ENCODE results near the gene KCTD5.
"Not testable (repeated sequence)": the region's sequence is repeated elsewhere in the genome, so short reads cannot be mapped to it uniquely, and the experiment has no call there.

KCTD5 gene

GRCh38 chr16:2671741-2672140, 10.6 kb upstream of the KCTD5 start:
- in situ Hi-C loops (cut with MboI; ENCODE audit: low sequenced_read_pairs), result no loop called here

DNA sequence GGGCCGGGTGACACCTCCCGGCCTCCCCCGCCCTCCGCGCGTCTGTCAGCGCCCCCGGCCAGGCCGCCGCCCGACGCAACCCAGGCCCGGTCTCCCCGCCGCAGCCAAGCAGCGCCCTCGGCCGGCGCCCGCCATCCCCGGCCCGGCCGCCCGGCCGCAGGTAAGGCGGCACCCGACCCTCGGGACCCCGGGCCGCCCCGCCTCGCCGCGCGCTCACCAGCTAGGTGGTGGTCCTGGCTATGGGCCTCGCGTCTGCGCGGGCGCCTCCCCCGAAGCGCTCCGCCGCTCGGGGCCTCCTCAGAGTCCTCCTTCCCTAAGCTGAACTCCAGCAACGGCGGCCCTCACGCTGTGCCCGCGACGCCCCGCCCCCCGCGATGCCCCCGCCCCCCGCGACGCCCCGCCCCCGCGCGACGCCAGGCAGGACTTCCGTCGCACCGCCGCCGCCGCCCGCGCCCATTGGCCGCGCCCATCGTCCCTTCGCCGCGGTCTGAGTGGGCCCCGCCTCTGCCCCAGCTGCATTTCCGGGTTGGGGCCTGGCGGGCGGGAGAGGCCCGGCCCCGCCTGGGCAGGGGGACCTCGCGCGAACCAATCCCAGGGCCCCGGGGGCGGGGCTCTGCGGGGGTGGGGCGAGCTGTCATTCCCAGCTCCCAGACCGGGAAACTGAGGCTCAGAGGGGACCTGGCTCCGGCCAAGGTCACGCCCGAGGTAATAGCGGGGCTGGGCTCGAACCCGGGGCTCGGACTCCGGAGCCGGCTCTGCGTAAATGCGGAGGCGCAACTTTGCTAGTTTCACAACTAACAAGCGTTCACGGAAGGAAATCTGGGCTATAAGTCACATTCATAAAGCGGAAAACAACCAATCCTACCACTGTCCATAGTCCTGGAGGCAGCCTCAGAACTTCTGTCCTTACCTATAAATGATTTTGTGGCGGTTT, 9.0 kb upstream of the KCTD5 start:
- in situ Hi-C loops (cut with MboI; ENCODE audit: low sequenced_read_pairs), result no loop called here

DNA sequence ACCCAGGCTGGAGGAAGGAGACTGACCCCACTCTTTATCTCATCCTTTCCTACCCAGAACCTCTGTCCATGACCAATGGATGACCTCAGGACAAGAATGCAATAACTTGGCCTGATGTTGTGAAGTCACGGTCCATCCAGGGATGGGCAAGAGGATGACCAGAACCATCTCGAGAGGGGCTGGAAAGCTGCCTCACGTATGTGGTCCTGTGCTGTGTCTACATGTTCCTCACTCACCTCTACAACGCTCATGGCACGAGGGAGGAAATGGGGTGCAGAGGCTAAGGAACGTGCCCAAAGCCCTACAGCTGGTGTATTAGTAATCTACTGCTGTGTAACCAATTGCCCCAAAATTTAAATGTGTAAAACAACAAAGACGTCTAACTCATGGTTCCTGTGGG, 7.3 kb upstream of the KCTD5 start:
- in situ Hi-C loops (cut with MboI; ENCODE audit: low sequenced_read_pairs), result no loop called here

DNA sequence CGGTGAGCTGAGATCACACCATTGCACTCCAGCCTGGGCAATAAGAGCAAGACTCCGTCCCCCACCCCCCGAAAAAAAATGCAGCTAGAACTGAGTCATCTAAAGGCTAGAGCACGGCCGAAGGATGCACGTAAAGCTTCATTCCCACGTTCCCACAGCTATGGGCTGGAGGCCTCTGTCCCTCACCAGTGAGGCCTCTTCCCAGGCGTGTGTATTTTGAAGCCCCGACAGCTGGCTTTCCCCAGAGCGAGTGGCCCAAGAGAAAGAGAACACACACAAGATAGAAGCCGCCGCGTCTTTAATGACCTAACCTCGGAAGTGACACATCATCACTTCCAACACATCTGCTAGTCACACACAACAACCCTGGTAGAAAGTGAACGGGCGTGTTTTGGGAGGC, 6.6 kb upstream of the KCTD5 start:
- in situ Hi-C loops (cut with MboI; ENCODE audit: low sequenced_read_pairs), result no loop called here

- in situ Hi-C loops (cut with MboI; ENCODE audit: low sequenced_read_pairs), result not testable (repeated sequence)
Measured at GRCh38 chr16:2676937-2677336, 5.4 kb upstream of the KCTD5 start.

GRCh38 chr16:2678206-2678965, 3.9 kb upstream of the KCTD5 start:
- in situ Hi-C loops (cut with MboI; ENCODE audit: low sequenced_read_pairs), result not testable (repeated sequence)

- in situ Hi-C loops (cut with MboI; ENCODE audit: low sequenced_read_pairs), result not testable (repeated sequence)
Measured at GRCh38 chr16:2679902-2680301, 2.4 kb upstream of the KCTD5 start.

DNA sequence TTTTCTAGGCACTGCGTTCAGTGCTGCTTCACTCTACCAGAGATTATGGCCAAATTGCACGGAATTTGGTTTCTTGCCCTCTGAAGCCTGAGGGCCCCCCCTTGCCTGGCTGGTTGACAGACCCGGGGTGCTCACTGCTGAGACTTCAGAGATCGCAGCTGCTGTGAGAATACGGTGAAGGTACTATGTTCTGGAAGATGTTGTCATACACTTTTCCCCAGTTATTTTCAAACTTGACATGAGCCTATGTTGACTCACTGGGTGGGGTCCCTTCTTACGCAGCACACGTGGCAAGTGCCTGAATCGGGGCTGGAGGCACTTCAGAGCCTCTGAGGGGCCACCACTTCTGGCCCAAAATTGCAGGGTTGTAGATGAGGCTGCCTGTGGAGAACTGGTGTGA, 2.0 kb upstream of the KCTD5 start:
- in situ Hi-C loops (cut with MboI; ENCODE audit: low sequenced_read_pairs), result not testable (repeated sequence)

- in situ Hi-C loops (cut with MboI; ENCODE audit: low sequenced_read_pairs), result not testable (repeated sequence)
Measured at GRCh38 chr16:2683041-2683440, 718 bp downstream of the KCTD5 start.

GRCh38 chr16:2686075-2686474, 3.8 kb downstream of the KCTD5 start:
- in situ Hi-C loops (cut with MboI; ENCODE audit: low sequenced_read_pairs), result not testable (repeated sequence)

DNA sequence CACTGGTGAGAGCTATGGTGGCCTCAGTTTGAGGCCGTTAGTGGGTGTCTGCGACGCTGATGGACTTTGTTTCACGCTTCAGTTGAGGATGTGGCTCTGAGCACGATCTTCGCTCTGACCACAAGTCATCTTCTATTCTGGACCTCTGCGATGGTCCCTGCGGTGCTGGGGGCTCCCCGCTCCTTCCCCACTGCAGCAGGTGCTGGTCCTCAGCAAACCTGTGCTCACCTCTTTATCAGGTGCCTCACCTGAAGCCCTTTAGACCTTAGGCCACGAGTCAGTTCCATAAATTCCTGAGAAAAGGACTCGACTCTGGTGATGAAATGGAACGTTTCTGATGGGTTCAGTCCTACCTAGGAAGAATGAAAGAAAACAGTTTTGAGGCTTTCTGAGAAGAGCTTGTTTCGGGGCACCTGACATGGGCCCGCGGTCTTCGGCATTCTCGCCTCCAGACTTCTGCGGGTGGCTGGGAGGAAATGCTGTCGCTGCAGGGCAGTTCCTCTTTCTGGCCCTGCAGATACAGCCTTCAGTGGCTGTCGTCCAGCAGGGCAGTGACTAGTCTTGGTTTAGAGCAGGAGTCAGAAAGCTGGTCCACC, 4.7 kb downstream of the KCTD5 start:
- in situ Hi-C loops (cut with MboI; ENCODE audit: low sequenced_read_pairs), result no loop called here

DNA sequence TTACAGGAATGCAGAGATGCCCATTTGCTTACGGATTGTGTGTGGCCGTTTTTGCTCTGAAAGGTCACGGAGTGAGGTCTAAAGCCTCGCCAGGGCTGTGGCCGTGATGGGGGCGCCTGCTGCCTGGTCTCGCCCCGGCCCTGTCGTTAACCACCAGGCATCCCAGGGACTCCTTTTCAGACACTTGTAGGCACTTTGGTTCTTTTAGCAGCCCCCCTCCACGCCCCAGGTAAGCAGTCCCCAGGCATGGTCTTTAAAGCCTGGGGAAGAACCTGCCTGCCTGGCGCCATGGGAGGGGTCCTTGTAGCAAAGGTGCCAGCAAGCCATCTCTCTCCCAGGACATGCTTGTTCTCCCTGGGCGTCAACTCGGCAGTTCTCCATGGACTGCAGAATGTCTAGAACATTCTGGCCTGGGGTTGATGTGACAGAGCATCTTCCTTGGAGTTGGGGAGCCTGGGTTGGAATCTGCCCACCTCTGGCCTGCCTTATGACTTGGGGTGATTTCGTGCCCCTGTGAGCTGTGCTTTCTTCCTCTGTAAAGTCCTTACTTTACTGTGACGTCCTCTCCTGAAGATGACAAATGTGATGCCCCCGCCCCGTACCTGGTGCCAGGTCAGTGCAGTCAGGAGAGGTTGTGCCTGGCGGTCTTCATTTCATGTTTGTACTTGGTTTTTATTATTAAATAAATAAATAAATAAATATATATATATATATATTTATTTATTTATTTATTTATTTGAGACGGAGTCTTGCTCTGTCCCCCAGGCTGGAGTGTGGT, 5.4 kb downstream of the KCTD5 start:
- in situ Hi-C loops (cut with MboI; ENCODE audit: low sequenced_read_pairs), result no loop called here

DNA sequence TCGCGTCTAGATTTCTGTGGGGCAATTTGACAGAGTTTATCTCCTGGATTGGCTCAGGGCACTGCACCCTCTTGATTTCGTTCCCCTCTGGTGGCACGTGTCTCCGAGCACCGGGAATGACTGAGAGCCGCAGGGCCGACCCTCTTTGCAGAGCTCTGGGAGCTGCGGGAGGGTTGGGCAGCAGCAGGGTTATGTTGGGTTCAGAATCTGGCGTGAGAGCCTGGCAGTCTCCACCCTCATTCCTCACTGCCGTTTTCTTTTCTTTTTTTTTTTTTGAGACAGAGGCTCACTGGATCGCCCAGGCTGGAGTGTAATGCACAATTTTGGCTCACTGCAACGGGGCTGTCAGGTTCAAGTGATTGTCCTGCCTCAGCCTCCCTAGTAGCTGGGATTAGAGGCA, 7.1 kb downstream of the KCTD5 start:
- in situ Hi-C loops (cut with MboI; ENCODE audit: low sequenced_read_pairs), result not testable (repeated sequence)

DNA sequence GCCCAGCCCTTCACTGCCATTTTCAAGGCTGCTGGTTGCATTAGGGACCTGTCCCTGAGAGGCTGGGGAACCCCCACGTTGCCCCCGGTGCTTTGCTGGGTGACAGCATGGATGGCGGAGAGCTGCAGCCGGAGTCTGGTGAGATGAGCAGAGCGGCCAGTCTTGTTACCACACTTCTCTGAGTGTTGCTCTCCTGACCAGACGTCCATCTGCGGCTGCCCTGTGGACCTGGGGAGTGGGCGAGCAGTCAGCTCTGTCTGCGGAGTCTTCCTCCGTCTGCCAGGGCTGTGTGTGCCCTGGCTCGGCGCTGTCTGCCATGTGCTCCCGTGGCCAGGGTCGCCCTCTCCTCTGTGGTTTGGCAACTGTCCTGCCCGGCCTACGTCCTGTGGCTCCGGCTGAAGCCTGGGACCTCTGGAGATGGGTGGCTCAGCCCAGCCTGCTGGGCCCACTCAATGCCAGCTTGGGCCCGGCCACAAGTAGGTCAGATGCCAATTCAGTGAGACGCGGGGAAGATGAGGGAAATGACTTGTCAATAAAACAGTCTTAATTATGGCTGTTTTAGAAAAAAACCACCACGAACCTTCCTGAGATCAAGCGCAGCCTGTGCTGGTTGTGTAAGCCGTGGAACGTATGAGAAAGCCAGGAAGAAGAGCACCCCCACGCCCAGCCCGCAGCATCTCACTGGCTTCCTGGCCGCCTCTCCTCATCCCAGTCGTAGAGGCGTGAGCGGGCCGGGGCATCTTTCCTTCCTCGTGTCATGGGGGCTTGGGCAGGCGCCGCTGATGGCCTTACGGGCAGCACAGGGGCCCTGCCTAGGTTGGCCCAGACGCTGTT, 7.9 kb downstream of the KCTD5 start:
- in situ Hi-C loops (cut with MboI; ENCODE audit: low sequenced_read_pairs), result no loop called here

- in situ Hi-C loops (cut with MboI; ENCODE audit: low sequenced_read_pairs), result no loop called here
Measured at GRCh38 chr16:2690852-2691251, 8.5 kb downstream of the KCTD5 start.

GRCh38 chr16:2691491-2692248, 9.3 kb downstream of the KCTD5 start:
- in situ Hi-C loops (cut with MboI; ENCODE audit: low sequenced_read_pairs), result no loop called here

DNA sequence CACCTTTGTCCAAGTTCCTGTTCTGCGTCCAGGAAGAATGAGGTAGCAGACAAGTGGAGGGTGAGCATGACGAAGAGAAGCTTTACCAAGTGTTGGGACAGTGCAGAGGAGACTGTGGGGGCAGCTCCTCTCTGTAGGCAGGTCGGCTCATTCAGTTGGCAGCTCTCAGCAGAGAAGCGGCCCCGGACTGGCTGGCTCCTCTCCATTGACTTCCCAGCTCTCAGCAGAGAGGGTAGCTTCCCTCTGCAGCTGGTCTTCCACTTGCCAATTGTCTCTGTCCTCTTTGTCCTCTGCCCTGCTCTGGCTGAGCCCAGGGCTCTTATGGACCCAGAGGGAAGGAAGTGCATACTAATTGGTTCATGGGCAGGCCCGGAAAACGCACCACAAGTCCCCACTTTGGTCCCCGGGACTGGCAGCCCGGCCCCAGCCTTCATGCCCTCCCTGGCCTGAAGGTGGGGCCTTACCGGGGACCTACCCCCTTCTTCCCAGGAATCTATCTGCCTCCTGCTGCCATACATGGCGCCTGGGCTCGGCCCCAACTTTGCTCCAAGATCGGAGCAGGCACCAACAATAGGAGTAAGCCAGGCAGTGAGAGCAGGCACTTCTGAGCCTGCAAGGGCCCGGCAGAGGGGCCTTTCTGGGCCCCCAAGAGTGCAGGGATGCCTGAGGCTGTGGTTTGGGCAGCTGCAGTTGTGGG, 10.1 kb downstream of the KCTD5 start:
- in situ Hi-C loops (cut with MboI; ENCODE audit: low sequenced_read_pairs), result no loop called here

GRCh38 chr16:2692948-2693651, 10.8 kb downstream of the KCTD5 start:
- in situ Hi-C loops (cut with MboI; ENCODE audit: low sequenced_read_pairs), result no loop called here

All from HL-60/S4 (cell line).